Inferior parietal cortex (tissue), 1 donor: ENCODE measurements around the gene MIDN.

Source experiments
- DNase-seq: peaks from one replicate; pipeline ENCODE4 v3.0.0-alpha.2; 2016; ENCODE audit errors: extremely low spot score

MIDN gene

GRCh38 chr19:1220976-1221903 is 27.1 kb upstream of the MIDN start:
- DNase-seq = peak; percentile 40

DNA sequence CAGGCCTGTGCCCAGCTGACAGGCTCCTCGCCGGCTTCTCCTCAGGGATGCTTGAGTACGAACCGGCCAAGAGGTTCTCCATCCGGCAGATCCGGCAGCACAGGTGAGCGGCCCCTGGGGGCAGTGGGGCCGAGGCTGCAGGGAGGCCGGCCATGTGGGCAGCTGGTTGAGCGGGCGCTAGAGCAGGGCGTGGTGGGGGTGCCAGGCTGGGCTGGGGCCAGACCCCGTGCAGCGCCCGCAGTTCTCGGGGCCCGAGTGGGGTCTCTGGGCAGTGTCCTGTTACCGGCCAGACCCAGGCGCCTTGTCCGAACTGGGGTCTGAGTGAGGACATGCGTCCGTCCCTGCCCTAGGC is 26.5 kb upstream of the MIDN start:
- no peak for DNase-seq

GRCh38 chr19:1222394-1222793 is 26.0 kb upstream of the MIDN start:
- no peak for DNase-seq

DNA sequence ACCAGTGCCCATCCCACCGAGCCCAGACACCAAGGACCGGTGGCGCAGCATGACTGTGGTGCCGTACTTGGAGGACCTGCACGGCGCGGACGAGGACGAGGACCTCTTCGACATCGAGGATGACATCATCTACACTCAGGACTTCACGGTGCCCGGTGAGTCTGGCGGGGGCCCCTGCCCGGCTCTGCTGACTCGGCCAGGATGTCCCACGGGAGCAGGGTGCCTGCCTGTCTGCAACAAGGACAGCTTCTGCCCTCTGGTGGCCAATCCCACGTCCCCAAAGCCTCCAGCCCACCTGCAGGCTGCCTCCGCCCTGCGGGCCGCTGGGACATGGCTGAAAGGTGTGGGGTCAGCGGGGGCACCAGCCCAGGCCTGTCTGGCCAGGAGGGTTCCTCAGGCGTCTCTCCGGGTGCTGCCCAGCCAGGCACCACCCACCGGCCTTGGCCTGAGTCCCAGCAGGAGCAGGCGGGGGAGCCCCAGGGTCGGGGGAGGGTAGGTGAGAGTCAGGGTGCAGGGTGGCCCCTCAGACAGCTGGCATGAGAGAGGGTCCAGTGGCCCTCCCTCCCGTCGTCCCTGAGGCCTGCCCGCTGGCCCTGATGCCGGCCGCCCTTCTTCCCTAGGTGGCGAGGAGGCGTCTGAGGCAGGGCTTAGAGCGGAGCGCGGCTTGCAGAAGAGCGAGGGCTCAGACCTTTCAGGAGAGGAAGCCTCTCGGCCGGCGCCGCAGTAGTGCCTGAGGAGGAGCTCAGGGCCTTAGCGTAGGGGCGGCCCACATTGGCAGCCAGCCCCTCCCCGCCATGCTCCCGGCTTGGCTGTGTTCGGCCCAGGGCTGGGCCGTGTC is 25.1 kb upstream of the MIDN start:
- DNase-seq = no peak

DNA sequence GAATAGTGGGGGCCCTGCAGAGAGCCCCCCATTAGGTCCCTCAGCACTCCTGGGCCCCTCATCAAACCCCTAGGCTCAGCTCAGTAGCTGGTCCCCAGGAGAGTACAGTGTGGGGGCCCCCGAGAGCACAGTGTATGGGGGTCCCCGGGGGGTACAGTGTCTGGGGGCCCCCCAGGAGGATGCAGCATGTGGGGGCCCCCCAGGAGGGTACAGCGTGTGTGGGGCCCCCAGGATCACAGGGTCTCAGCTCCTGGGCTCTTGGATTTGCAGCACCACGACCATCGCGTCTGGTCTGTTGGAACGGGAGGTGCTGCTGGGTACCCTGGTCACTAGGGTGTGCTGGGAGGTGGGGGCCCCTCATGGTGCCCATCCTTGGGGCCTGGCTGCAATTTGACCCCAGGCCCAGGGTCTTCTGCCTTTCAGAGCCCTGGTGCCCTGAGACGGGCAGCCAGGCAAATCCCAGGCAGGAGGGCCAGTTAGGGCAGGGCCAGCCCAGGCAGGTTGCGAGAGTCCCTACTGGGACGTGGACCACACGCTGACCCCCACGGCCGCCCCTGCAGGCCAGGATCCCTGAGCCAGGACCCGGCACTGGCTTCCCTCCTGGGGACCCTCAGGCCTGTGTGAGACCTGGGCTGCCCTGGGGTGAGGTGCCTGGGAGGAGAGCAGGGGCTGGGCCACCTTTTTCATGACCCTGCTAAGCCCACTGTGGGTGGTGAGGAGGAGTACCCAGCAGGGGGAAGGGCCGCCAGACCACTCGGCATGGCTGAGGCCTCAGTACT is 24.1 kb upstream of the MIDN start:
- DNase-seq = no peak

DNA sequence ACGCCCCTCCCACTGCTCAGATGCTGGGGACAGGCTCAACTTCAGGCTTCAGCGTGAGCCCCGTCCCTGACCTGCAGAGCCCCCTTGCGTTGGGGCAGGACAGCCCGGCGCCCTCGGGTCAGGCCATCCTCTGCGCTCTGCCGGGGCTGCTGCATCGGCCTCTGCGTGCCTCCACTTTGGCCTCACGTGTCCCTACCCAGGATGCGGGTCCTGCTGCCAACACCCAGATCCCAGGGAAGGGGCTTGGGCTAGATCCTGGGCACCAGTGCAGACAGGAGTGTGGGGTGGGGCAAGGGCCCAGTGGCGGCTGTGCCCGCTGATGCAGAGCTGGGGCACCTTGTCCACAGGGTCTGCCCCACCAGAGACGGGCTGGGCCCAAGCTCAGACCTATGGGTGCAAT is 23.5 kb upstream of the MIDN start:
- DNase-seq = no peak

DNA sequence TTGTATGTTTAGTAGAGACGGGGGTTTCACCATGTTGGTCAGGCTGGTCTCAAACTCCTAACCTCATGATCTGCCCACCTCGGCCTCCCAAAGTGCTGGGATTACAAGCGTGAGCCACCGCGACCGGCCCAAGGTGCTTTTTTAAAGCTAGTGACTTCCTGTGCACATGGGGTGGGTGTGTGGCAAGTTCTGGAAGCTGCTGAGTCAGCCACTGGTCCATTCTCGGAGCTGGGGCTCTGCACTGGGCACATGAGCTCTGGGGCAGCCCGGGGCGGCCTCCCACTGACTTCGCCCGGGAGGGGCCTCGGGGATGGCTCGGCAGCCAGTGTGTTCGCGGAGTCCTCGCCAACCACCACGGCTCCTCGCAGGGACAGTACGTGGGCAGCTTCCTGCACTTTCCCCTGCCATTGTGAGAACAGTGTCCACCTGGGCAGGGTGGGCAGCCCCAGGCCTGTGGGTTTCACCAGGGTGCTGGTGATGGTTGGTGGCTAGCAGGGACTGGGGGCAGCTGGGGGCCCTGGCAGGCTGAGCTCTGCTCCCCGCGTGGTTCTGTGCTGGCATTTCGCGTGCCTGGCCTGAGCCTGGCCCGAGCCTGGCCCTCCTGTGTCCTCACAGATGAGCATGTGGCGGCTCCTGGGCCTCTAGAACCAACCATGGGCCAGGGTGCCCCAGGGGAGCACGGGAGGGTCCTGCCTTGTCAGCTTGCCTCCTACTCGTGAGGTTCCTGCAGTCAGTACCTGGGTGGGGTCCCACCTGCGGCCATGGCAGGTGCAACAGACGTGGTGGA is 22.8 kb upstream of the MIDN start:
- no peak for DNase-seq

- no peak for DNase-seq
Measured at GRCh38 chr19:1226227-1226518, 22.2 kb upstream of the MIDN start.

DNA sequence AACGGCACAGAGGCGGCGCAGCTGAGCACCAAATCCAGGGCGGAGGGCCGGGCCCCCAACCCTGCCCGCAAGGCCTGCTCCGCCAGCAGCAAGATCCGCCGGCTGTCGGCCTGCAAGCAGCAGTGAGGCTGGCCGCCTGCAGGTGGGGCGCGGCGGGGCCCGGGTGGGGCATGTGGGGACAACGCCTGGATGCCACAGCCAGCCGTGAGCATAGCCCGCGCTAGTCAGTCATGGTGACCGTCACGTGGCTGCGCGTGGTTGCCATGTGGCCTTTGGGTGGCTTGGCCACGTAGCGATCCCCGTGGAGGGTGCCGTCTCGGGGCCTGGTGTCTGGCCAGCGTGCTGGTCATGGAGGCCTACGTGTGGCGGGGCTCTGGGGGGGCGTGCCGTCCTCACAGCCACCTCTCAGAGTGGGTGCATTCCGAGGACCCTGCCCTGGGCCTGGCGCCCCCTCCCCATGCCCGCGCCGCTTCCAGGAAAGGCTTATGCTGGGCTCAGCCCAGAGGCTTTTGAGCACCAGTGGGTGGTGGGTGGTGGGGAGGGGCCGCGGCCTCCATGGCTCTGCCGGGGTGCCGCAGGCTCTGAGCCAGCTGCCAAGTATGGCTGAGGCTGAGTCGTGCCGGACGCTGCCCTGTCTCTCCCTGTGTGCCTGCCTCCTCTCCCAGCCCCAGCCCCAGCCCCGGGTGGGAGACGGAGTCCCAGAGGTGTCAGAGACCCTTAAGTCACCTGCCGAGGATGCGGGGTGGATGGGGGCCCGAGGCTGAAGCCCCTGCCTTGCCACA is 21.7 kb upstream of the MIDN start:
- no peak for DNase-seq

GRCh38 chr19:1227304-1228054 is 20.9 kb upstream of the MIDN start:
- DNase-seq = no peak

- DNase-seq = no peak
Measured at GRCh38 chr19:1228161-1228957, 20.0 kb upstream of the MIDN start.

- DNase-seq = no peak
Measured at GRCh38 chr19:1229056-1229923, 19.1 kb upstream of the MIDN start.

DNA sequence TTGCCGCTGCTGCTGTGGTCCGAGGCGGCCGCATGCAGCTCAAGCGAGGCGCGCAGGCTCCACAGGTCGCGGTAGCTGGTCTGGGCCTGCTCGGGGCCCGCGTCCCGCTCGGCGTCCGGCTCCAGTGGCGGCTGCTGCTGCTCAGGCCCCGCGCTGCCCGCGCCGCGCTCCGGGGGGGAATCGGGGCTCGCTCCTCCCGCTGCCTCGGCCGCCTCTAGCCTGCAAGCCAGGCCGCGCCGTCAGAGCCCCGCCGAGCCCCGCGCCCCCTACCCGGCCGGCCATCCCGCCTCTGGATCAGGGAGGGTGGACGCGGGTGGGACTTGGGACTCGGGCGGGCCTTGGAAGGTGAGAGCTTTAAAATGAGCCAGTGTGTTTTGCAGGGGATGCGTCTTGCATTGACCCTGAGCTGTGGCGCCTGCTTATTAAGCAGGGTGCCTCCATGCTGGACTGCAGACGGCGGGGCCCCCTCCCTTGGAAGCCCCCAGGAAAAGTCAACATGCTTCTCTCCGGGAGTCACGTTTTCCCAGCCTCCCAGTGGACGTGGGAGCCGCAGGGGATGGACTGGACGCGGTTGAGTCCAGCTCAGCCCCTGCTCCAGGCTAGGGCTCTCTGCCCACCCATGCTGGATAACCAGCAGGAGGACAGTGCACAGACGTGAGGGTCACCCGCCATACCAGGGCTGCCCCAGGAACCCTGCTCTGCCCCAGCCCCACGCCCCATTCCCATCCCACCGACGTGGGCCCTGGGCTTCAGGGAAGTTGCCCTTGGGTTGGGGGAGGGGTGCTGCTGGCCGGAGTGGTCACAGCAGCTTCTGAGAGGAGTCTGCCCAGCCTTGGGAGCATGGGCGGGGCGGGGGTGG is 18.2 kb upstream of the MIDN start:
- DNase-seq = no peak

- DNase-seq = no peak
Measured at GRCh38 chr19:1230783-1231489, 17.4 kb upstream of the MIDN start.

DNA sequence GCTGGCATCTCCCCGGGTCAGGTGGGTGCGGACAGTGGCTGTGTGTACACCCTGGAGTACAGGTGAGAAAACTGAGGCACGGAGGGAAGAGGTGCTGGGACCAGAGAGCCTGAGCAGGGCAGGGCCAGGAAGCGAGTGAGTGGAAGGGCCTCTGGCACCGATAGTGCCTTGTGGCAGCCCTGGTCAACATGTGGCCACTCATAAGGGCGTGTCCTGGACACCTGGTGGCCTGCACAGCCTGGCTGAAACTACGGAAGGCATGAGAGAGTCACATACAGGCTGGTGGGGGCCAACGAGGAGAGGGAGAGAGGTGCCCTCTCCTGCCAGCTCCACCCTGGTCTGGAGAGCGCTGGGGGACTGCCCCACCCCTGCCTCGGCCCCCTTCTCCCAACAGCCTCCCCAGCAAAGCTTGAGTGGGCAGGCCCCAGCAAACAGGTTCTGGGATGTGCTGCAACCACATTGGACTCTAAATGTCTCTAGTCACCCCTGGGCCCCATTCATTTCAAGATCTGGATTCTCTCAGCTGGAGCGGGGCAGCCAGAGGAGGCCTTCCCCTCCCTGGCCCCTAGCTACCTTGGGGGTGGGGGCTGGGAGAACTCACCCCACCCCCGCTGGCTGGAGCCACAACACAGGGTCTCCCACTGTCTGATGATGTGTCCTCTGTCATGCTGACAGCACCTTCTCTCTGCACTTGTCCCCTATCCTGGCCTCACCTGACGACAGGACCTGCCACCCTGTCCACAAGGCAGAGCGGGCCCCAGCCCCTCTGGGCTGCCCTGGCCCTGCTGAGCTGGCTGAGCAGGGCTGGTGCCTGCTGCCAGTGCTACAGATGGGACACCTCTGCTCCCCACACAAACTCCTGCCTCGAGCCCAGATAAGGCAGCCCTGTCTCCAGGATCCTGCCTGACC is 16.4 kb upstream of the MIDN start:
- DNase-seq = no peak

DNA sequence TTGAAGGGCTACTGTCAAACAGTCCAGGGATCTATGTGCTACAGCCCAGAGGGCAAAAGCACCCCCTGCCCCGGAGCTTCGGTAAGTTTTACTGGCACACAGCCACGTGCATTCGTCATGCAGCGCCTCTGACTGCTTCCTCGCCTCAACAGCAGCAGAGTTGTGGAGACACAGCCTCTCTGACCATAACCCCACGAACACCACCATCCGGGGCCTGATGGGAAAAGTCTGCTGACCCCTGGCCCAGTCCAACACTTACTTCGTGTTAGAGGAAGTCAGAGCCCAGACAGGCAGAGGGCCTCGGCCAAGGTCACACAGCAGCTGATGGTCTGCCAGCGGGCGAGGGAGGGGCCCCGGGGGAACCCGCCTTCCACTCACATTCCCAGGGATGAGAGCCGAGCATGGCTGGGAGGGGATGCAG is 15.7 kb upstream of the MIDN start:
- no peak for DNase-seq
